Endothelial cell of umbilical vein (primary cell): Measurements from ENCODE around the gene CDK12. TPM values are rescaled to one million over a fixed set of nuclear protein-coding genes. Genes with fewer than 3 reads are reported as not detected.

Source experiments
- BruUV-seq: library from RNA; stranded (reverse); fragments of 400-500 nt; replicated peaks from 2 replicates; lab custom pipeline; 2021; lab: Mats Ljungman, UMichigan
- CTCF ChIA-PET: fragments of 300-600, 350-600 bp; sonication (Branson Sonifier 250); formaldehyde crosslinking; loops from one replicate; lab custom pipeline; 2021; ENCODE audit warnings: antibody characterized with exemption, inconsistent platforms; lab: Charles Lee
- POLR2A ChIA-PET: fragments of 300-600, 350-600 bp; sonication (Branson Sonifier 250); formaldehyde crosslinking; loops from one replicate; lab custom pipeline; 2021; ENCODE audit warnings: antibody characterized with exemption, inconsistent platforms; lab: Charles Lee
- DNase-seq: peaks from one replicate; pipeline ENCODE4 v3.0.0-alpha.2; 2011; ENCODE audit warnings: low read depth, low spot score
- FAIRE-seq: peaks from 2 replicates; lab custom pipeline; 2011; peaks lifted over from hg19 to GRCh38; lab: Jason Lieb, UNC
- H2AFZ ChIP-seq: 2 replicates; pipeline ENCODE4 v1.6.0; 2012; ENCODE audit warnings: low read depth, low read length, control low read depth, inconsistent platforms
- H3K27ac ChIP-seq: 2 replicates; pipeline ENCODE4 v1.5.1; 2011; ENCODE audit warnings: low read depth, mild to moderate bottlenecking, control low read depth, low read length, moderate library complexity; ENCODE audit not compliant: insufficient read depth
- H3K27me3 ChIP-seq, 2 experiments: 2 replicates each; pipeline versions ENCODE4 v1.6.0 to v1.6.1; 2011; ENCODE audit warnings: low read length in 2 of 2, mixed read lengths in 1 of 2; ENCODE audit not compliant: control insufficient read depth in 2 of 2, insufficient read depth in 2 of 2
- H3K36me3 ChIP-seq, 2 experiments: 2 replicates in 1 of 2; 3 replicates in 1 of 2; pipeline ENCODE4 v1.5.1; 2011; ENCODE audit warnings: low read length in 2 of 2, mild to moderate bottlenecking in 1 of 2, moderate library complexity in 1 of 2; ENCODE audit not compliant: control insufficient read depth in 2 of 2, insufficient read depth in 2 of 2; ENCODE audit errors: extremely low read depth in 1 of 2
- H3K4me1 ChIP-seq: 3 replicates; pipeline ENCODE4 v1.5.1; 2011; ENCODE audit warnings: mild to moderate bottlenecking, low read length; ENCODE audit not compliant: control insufficient read depth, insufficient read depth; ENCODE audit errors: extremely low read depth
- H3K4me2 ChIP-seq: 2 replicates; pipeline ENCODE4 v1.6.1; 2011; ENCODE audit warnings: low read length, control low read depth, mixed read lengths; ENCODE audit not compliant: insufficient read depth
- H3K4me3 ChIP-seq, 3 experiments: fragments of 200-600 bp in 1 of 3; sonication (generic), shearing (Covaris generic) in 1 of 3; replicated peaks in 1 of 3; 2 replicates each; pipeline ENCODE4 v1.5.1; 2011 to 2016; ENCODE audit warnings: control low read depth in 3 of 3, low read length in 3 of 3, mild to moderate bottlenecking in 2 of 3, inconsistent platforms in 1 of 3, low read depth in 1 of 3, moderate library complexity in 1 of 3; ENCODE audit not compliant: insufficient read depth in 1 of 3
- H3K79me2 ChIP-seq: 2 replicates; pipeline ENCODE4 v1.6.0; 2012; ENCODE audit warnings: low read length, inconsistent platforms; ENCODE audit not compliant: control insufficient read depth, insufficient read depth
- H3K9ac ChIP-seq: replicated peaks from 2 replicates; pipeline ENCODE3; 2011; ENCODE audit warnings: low read length, control low read depth; ENCODE audit not compliant: insufficient read depth; ENCODE audit errors: extremely low read depth
- H3K9me1 ChIP-seq: replicated peaks from 3 replicates; pipeline ENCODE4 v1.6.0; 2011; ENCODE audit warnings: mild to moderate bottlenecking, low read length; ENCODE audit not compliant: control insufficient read depth, insufficient read depth; ENCODE audit errors: extremely low read depth
- H3K9me3 ChIP-seq: replicated peaks from 2 replicates; pipeline ENCODE4 v1.5.1; 2012; ENCODE audit warnings: low read length, inconsistent platforms; ENCODE audit not compliant: control insufficient read depth, insufficient read depth
- H4K20me1 ChIP-seq: replicated peaks from 2 replicates; pipeline ENCODE3; 2011; ENCODE audit warnings: mild to moderate bottlenecking, low read length; ENCODE audit not compliant: control insufficient read depth, insufficient read depth; ENCODE audit errors: extremely low read depth
- EZH2 ChIP-seq: IDR thresholded peaks from 2 replicates; pipeline ENCODE4 v1.6.1; 2012; ENCODE audit warnings: borderline replicate concordance, low read depth, mild to moderate bottlenecking, moderate library complexity, low read length, inconsistent platforms; ENCODE audit not compliant: severe bottlenecking
- FOS ChIP-seq: IDR thresholded peaks from 2 replicates; pipeline ENCODE4 v1.6.1; 2011; ENCODE audit warnings: mild to moderate bottlenecking, low read length, moderate library complexity, borderline replicate concordance; ENCODE audit not compliant: insufficient read depth
- GATA2 ChIP-seq: IDR thresholded peaks from 2 replicates; pipeline ENCODE4 v1.7.0; 2011; ENCODE audit warnings: low read depth, mild to moderate bottlenecking, moderate library complexity, mixed read lengths, low read length; ENCODE audit not compliant: insufficient read length, insufficient read depth
- JUN ChIP-seq: IDR thresholded peaks from 2 replicates; pipeline ENCODE4 v1.6.1; 2011; ENCODE audit warnings: borderline replicate concordance, low read depth; ENCODE audit not compliant: insufficient read length, insufficient read depth
- dilution Hi-C: fragments of 300-500 bp; cut with MboI; formaldehyde crosslinking; loops from one replicate; pipeline ENCODE4 v1.15.0; 2019; ENCODE audit warnings: low sequenced_read_pairs; ENCODE audit not compliant: extremely low pct_ligation_motif_present
- intact Hi-C: fragments of 100-400 bp; cut with micrococcal nuclease; formaldehyde crosslinking; loops from one replicate; pipeline ENCODE4 v1.10.0; 2022
- polyA plus RNA-seq, 4 experiments: library from polyadenylated mRNA; depleted of rRNA in 3 of 4; stranded (reverse) in 3 of 4; unstranded in 1 of 4; fragments of >200 nt; gene quantifications; 2 replicates each; pipeline versions ENCODE4 v1.2.1 to v1.2.3, GENCODE V29; 2011 to 2012; ENCODE audit warnings: missing spikeins in 1 of 4
- total RNA-seq: library from RNA; stranded (reverse); gene quantifications from 2 replicates; pipeline ENCODE4 v1.2.3, GENCODE V29; 2021
- TF ChIP-seq, protein P1 (sequence below): IDR thresholded peaks from 2 replicates; pipeline ENCODE4 v1.6.1; 2011; ENCODE audit not compliant: insufficient read depth, insufficient read length
- TF ChIP-seq, protein P2 (sequence below), 2 donors: IDR thresholded peaks; 1 replicate in 1 of 2; 2 replicates in 1 of 2; pipeline ENCODE4 v1.5.1; 2011; ENCODE audit warnings: low read length in 2 of 2, mild to moderate bottlenecking in 2 of 2, moderate library complexity in 2 of 2, control low read depth in 1 of 2, inconsistent platforms in 1 of 2, low read depth in 1 of 2; ENCODE audit not compliant: insufficient read depth in 1 of 2; ENCODE audit errors: extremely low read depth in 1 of 2

CDK12 gene
- total and polyA plus RNA-seq, 2 donors (not counting 3 experiments of a cell fraction or from before 2014, with no cell fraction given), result 14.2 to 55.4 TPM

DNA sequence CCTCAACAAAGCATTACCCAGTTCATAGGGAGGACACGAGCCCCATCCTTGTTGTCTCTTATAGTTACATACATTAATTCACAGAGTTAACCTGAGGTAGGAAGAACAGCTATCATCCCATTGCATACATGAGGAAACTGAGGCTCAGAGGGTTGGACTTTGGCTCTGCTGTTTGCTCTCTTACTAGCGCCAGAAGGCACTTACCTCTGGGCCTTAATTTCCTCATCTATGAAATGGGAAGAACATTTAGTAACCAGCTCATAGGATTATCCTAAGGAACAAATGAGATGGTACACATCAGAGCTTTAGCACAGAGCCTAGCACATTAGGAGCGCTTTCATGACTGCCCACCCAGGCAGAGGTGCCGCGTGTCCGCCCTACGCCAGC, 118.8 kb downstream of the CDK12 start:
- H3K79me2 ChIP-seq, result no peaks in the 10 kb centered on the region
- no peak overlapping the region for H2AFZ ChIP-seq
- no peak overlapping the region for H3K4me2 ChIP-seq
- peaks cover 8 to 10% of the 10 kb centered on the region in 2 experiments for H3K27me3 ChIP-seq
- H3K9me1 ChIP-seq, result no peaks in the 10 kb centered on the region
- intact Hi-C loops (no loop called here), dilution Hi-C loops (no loop called here)
- FAIRE-seq (no peak), DNase-seq (no peak)
- H4K20me1 ChIP-seq, result no peaks in the 10 kb centered on the region
- H3K4me1 ChIP-seq, result peaks cover 3% of the 10 kb centered on the region
- no peaks in the 10 kb centered on the region for H3K36me3 ChIP-seq
- ChIA-PET POLR2A (no interaction called here), CTCF (interaction anchor here (1.1 to 3.4 kb wide), 3 partner anchors 32 to 43 kb away, joined by 5 to 23 read pairs (median 12); no protein-coding TSS in a partner anchor)
- no peak overlapping the region for H3K27ac ChIP-seq
- no peak overlapping the region for H3K9ac ChIP-seq
- H3K4me3 ChIP-seq, result no peak overlapping the region
- no peak for TF ChIP-seq FOS
- no peak for TF ChIP-seq JUN
- TF ChIP-seq, protein P1, sequence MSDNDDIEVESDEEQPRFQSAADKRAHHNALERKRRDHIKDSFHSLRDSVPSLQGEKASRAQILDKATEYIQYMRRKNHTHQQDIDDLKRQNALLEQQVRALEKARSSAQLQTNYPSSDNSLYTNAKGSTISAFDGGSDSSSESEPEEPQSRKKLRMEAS, result no peak
- TF ChIP-seq, protein P2, sequence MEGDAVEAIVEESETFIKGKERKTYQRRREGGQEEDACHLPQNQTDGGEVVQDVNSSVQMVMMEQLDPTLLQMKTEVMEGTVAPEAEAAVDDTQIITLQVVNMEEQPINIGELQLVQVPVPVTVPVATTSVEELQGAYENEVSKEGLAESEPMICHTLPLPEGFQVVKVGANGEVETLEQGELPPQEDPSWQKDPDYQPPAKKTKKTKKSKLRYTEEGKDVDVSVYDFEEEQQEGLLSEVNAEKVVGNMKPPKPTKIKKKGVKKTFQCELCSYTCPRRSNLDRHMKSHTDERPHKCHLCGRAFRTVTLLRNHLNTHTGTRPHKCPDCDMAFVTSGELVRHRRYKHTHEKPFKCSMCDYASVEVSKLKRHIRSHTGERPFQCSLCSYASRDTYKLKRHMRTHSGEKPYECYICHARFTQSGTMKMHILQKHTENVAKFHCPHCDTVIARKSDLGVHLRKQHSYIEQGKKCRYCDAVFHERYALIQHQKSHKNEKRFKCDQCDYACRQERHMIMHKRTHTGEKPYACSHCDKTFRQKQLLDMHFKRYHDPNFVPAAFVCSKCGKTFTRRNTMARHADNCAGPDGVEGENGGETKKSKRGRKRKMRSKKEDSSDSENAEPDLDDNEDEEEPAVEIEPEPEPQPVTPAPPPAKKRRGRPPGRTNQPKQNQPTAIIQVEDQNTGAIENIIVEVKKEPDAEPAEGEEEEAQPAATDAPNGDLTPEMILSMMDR (IDR thresholded peaks at IDR 0.05; ENCODE audit: extremely low read depth in 1 of 2, insufficient read depth in 1 of 2, low read depth in 1 of 2, low read length in 2 of 2), result no peak
- no peak for TF ChIP-seq GATA2
- no peak for TF ChIP-seq EZH2
- BruUV-seq, result no TSS peak
- no peaks in the 10 kb centered on the region for H3K9me3 ChIP-seq
